SK-N-SH (cell line): ENCODE measurements around the gene SDK1. TPM values are rescaled to one million over a fixed set of nuclear protein-coding genes. Genes with fewer than 3 reads are reported as not detected.

Source experiments
- ELF1 ChIP-seq: IDR thresholded peaks from 2 replicates; pipeline ENCODE4 v1.4.0; 2012
- EZH2phosphoT487 ChIP-seq: fragments of 200-600 bp; sonication (generic); IDR thresholded peaks from 2 replicates; pipeline ENCODE4 v1.6.1; 2017; ENCODE audit warnings: low read depth, mixed run types, mild to moderate bottlenecking, antibody characterized with exemption, moderate library complexity, borderline replicate concordance
- FOXJ3 ChIP-seq: sonication (generic); formaldehyde crosslinking; IDR thresholded peaks from 2 replicates; pipeline ENCODE4 v1.5.1; 2020; ENCODE audit warnings: mild to moderate bottlenecking, missing genetic modification reagents
- JUND ChIP-seq: IDR thresholded peaks from 2 replicates; pipeline ENCODE4 v1.4.0; 2012
- MAX ChIP-seq: IDR thresholded peaks from 2 replicates; pipeline ENCODE4 v1.4.0; 2012; ENCODE audit warnings: low read depth
- NFIC ChIP-seq: IDR thresholded peaks from 2 replicates; pipeline ENCODE4 v1.4.0; 2012; ENCODE audit warnings: borderline replicate concordance
- NRF1 ChIP-seq: IDR thresholded peaks from 2 replicates; pipeline ENCODE4 v1.6.1; 2012; ENCODE audit warnings: low read depth, mild to moderate bottlenecking, low read length
- POLR2AphosphoS5 ChIP-seq: IDR thresholded peaks from 2 replicates; pipeline ENCODE4 v1.6.1; 2012; ENCODE audit warnings: low read depth, low read length
- RFX5 ChIP-seq: IDR thresholded peaks from 2 replicates; pipeline ENCODE4 v1.6.1; 2012; ENCODE audit warnings: mild to moderate bottlenecking, improper control_type of control experiment, low read length
- RXRA ChIP-seq: IDR thresholded peaks from 2 replicates; pipeline ENCODE4 v1.4.0; 2012; ENCODE audit warnings: low read depth, mild to moderate bottlenecking, borderline replicate concordance
- TEAD4 ChIP-seq: IDR thresholded peaks from 2 replicates; pipeline ENCODE4 v1.4.0; 2012; ENCODE audit warnings: mild to moderate bottlenecking, borderline replicate concordance; ENCODE audit not compliant: insufficient read depth
- USF2 ChIP-seq: fragments of 150-350 bp; IDR thresholded peaks from 2 replicates; pipeline ENCODE4 v1.6.1; 2017; ENCODE audit warnings: antibody characterized with exemption, low read length, low read depth, borderline replicate concordance
- YY1 ChIP-seq: IDR thresholded peaks from 2 replicates; pipeline ENCODE4 v1.4.0; 2012; ENCODE audit warnings: low read depth, mild to moderate bottlenecking
- polyA plus RNA-seq, 3 experiments: library from polyadenylated mRNA; depleted of rRNA; stranded (reverse); fragments of >200 nt; gene quantifications; 2 replicates each; pipeline ENCODE4 v1.2.3, GENCODE V29; 2012
- TF ChIP-seq, protein P1 (sequence below): fragments of 200-600 bp; sonication (generic); IDR thresholded peaks from 2 replicates; pipeline ENCODE4 v1.6.1; 2017; ENCODE audit warnings: antibody characterized with exemption, mild to moderate bottlenecking, moderate library complexity
- TF ChIP-seq, protein P2 (sequence below): fragments of 150-350 bp; IDR thresholded peaks from 2 replicates; pipeline ENCODE4 v1.6.1; 2016; ENCODE audit warnings: mild to moderate bottlenecking, low read depth, low read length
- TF ChIP-seq, protein P3 (sequence below): IDR thresholded peaks from 2 replicates; pipeline ENCODE4; 2012
- TF ChIP-seq, protein P4 (sequence below): IDR thresholded peaks from 2 replicates; pipeline ENCODE4 v1.4.0; 2012; ENCODE audit warnings: low read depth, borderline replicate concordance

The SDK1 gene
- polyA plus RNA-seq, 1 of the 3 experiments (the other 2 are of a cell fraction), result 1.2 TPM

- TF ChIP-seq MAX (no peak), RXRA (no peak), EZH2phosphoT487 (no peak), JUND (no peak), TEAD4 (no peak), NFIC (no peak), NRF1 (no peak), POLR2AphosphoS5 (no peak), FOXJ3 (CRISPR knock-in tag) (no peak), USF2 (no peak), YY1 (no peak), RFX5 (no peak), ELF1 (no peak)
- TF ChIP-seq, protein P1, sequence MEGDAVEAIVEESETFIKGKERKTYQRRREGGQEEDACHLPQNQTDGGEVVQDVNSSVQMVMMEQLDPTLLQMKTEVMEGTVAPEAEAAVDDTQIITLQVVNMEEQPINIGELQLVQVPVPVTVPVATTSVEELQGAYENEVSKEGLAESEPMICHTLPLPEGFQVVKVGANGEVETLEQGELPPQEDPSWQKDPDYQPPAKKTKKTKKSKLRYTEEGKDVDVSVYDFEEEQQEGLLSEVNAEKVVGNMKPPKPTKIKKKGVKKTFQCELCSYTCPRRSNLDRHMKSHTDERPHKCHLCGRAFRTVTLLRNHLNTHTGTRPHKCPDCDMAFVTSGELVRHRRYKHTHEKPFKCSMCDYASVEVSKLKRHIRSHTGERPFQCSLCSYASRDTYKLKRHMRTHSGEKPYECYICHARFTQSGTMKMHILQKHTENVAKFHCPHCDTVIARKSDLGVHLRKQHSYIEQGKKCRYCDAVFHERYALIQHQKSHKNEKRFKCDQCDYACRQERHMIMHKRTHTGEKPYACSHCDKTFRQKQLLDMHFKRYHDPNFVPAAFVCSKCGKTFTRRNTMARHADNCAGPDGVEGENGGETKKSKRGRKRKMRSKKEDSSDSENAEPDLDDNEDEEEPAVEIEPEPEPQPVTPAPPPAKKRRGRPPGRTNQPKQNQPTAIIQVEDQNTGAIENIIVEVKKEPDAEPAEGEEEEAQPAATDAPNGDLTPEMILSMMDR, result no peak
- TF ChIP-seq, protein P2, sequence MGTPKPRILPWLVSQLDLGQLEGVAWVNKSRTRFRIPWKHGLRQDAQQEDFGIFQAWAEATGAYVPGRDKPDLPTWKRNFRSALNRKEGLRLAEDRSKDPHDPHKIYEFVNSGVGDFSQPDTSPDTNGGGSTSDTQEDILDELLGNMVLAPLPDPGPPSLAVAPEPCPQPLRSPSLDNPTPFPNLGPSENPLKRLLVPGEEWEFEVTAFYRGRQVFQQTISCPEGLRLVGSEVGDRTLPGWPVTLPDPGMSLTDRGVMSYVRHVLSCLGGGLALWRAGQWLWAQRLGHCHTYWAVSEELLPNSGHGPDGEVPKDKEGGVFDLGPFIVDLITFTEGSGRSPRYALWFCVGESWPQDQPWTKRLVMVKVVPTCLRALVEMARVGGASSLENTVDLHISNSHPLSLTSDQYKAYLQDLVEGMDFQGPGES, result no peak
- TF ChIP-seq, protein P3, sequence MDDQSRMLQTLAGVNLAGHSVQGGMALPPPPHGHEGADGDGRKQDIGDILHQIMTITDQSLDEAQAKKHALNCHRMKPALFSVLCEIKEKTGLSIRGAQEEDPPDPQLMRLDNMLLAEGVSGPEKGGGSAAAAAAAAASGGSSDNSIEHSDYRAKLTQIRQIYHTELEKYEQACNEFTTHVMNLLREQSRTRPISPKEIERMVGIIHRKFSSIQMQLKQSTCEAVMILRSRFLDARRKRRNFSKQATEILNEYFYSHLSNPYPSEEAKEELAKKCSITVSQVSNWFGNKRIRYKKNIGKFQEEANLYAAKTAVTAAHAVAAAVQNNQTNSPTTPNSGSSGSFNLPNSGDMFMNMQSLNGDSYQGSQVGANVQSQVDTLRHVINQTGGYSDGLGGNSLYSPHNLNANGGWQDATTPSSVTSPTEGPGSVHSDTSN, result no peak
- TF ChIP-seq, protein P4, sequence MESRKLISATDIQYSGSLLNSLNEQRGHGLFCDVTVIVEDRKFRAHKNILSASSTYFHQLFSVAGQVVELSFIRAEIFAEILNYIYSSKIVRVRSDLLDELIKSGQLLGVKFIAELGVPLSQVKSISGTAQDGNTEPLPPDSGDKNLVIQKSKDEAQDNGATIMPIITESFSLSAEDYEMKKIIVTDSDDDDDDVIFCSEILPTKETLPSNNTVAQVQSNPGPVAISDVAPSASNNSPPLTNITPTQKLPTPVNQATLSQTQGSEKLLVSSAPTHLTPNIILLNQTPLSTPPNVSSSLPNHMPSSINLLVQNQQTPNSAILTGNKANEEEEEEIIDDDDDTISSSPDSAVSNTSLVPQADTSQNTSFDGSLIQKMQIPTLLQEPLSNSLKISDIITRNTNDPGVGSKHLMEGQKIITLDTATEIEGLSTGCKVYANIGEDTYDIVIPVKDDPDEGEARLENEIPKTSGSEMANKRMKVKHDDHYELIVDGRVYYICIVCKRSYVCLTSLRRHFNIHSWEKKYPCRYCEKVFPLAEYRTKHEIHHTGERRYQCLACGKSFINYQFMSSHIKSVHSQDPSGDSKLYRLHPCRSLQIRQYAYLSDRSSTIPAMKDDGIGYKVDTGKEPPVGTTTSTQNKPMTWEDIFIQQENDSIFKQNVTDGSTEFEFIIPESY, result no peak
- TF ChIP-seq, all 33 proteins: peak for 6
These were observed 452.8 kb downstream of the SDK1 start (continued) for GRCh38 chr7:3753868-3754267.
